Cardiac ventricle fibroblast (primary cell): Measurements from ENCODE around the gene NHLRC4. TPM values are rescaled to one million over a fixed set of nuclear protein-coding genes. Genes with fewer than 3 reads are reported as not detected.

Source experiments
- total RNA-seq: library from RNA; depleted of rRNA; stranded (reverse); fragments of >200 nt; gene quantifications from 2 replicates; pipeline ENCODE4 v1.2.3, GENCODE V29; 2015

The NHLRC4 gene, protein sequence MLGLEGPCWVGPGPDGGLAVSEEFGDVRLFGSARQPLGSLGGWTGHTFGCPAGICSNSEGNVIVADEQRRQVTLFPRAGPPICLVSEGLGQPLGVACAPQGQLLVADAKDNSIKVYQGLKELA
- total RNA-seq: 3.5 and 4.4 TPM in 2 replicates

DNA sequence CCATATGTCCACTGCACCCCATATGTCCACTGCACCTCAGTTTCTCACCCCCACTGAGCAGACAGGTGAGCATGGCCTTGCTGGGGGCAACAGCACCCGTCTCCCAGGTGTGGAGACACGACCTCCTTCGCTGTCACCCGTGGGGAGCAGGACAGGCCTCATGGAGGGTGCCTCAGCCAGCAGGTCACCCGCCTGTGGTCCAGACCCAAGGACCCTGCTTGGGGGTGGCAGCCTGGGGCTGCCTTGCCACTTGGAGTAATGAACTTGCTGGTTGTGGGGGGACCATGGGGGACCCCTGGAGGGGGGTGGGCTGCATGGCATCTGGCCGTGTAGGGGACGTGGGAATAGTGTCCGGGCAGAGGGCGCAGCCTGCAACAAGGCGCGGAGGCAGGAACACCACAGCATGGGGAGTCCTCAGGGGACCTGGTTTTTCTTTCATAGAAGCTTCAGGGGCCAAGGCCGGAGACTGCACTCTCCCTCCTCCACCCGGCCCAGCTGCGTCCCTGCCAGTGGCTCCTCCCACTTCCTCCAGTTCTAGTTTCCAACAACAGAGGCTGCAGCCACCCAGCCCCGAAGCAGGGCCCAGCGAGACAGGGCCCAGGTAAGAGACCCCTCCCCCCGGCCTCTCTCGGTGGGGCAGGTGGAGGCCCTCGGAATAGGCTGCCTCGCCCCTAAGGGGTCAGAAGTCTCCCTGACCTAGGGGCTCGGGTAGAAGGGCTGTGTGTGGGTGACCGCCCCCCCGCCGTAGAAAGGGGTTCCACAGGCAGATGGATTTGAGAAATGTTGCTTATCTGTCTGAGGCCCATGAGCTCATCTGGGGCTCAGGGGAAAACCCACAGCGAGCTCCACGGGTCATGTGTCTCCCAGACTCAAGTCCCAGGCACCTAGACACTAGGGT, at the start of gene NHLRC4:
NHLRC4 (plus strand) TSS at position 531 of the 898 bp plus-strand sequence. CDS start 1,043 bp downstream, outside the sequence.

DNA sequence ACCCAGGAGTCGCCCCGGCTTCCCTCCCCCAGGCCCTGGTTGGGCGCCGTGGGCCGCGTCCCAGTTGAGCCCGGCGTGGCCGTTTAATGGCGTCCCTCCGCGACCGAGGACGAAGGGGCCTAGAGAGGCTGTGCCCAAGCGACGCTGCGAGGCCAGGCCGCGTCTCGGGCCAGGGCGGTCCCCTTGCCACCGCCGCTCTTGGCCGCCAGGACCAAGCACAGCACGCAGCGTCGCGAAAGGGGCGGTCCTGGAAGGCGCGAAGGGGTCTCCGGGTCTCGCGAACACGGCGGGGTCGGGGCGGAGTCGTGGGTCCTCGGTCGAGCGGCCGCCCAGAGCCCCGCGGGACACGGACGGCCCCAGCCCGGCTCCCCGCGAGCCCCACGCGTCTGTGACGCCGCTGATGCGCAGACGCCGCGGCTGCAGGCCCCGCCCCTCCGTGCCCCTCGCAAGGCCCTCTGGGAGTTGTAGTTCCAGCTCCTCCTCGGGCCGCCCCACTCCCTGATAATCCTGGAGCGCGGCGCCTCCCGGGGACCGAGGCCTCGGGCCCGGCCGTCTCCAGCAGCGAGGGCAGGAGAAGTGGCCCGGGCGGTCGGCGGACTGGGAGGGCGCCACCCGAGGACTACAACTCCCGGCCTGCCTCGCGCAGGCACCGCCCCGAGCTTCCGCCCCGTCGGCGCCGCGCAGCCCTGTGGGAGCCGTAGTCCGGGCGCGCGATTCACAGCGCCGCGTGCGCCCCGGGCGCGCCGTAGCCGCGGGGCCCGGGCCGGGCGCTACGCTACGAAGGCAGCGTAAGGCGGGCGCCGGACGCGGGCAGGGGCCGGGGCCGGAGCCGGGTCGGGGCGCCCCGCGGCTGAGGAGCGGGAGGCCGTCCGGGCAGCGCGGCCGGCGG, 39.5 kb upstream of the NHLRC4 start, which contains the start of gene CAPN15:
CAPN15 (plus strand) TSS at position 698 of the 889 bp plus-strand sequence. CDS start 19,127 bp downstream, outside the sequence.

DNA sequence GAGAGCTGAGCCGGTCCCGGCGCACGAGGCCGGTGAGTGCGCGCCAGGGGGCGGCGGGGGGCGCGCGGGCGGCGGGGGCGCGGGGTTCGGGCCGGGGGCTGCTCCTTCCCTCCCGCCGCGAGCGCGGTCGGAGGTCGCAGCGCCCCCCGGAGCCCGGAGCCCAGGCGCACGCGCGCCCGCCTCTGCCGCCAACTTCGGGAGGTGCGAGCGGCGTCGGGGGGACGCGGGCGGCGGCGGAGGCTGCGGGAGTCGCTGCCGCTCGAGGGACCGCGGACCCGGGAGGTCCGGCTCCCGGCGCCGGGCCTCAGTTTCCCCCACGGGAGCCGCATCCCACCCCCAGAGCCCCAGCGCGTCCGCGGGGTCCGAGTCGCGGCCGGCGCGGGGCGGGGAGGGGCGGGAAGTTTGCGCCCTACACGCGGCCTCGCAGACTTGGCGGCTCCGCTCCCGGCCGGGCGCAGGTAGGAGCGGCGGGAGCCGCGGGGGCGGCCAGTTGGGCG, 6.6 kb upstream of the NHLRC4 start, which contains the start of gene PRR35:
PRR35 (plus strand) TSS at position 191 of the 497 bp plus-strand sequence. CDS start 2,901 bp downstream, outside the sequence.

DNA sequence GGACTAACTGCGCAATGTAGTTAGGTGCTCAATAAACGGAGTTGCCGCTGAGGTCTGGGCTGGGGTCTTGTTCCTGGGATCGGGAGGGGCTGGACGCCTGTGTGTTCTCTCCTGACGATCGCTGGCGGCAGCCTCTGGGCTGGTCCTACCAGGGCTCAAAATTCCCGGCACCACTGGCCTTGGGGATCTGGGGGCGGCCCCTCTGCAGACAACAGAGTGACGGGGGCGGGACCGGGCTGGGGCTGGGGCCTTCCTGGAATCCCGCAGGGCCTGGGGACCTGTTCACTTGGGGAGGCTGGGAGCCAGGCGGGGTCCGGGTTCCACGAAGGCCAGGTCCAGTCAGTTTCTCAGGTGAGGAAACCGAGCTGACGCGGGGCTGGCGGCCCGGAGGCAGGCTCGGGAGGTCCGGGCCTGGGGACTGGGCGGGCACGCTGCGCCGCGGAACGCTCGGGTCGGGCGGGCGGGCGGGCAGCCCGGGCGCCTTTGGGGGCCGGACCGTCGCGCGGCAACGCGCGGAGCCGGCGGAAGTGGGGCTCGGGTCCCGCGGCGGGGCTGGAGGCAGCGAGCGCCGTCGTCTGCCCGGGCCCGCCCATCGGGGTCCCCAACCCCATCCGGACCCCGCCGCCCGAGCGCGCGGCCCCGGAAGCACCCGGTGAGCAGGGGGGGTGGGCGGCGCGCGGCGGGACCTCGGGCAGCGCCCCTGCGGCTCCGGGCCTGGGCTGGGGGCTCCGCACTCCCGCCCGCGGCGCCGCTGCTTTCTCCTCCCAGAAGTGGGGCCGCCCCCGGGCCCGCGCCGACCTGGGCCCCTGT, 2.8 kb downstream of the NHLRC4 start, which contains the start of gene PIGQ:
PIGQ (plus strand) TSS at position 524 of the 810 bp plus-strand sequence. CDS start 4,107 bp downstream, outside the sequence.

DNA sequence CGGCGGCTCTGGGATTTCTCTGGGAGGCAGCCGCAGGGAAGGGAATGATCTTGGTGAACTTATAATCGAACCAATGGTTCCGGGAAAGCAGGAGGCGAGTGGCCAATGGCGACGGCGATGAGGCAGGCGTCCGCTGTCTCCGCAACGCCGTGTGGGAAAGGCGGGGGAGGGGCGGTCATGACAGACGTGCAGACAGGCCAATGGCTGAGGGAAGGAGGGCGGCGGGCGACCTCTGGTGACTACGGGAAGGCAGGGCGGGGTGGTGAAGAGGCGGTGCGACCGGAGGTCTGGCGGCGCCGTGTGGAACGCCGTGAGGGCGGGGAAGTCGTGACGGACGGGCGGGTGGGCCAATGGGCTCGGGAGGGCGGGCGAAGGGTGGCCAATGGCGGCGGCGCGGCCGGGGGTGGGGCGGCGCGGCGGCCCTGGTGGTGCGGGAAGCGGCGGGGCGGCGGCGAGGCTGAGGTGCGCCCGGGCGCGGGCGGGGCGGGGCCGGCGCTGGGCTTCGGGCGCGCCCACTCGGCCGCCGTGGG, 22.9 kb downstream of the NHLRC4 start, which contains the start of gene RAB40C:
RAB40C (plus strand) TSS at position 409 of the 530 bp plus-strand sequence. CDS start 226 bp downstream, outside the sequence.

Other genes starting within 250 kb of the NHLRC4 start
- 19.0 and 20.7 TPM in 2 replicates for gene AXIN1, start 214.3 kb upstream of the NHLRC4 start, total RNA-seq
- gene MRPL28, start 196.5 kb upstream of the NHLRC4 start, total RNA-seq: 55.9 and 64.4 TPM in 2 replicates
- gene PGAP6, start 185.0 kb upstream of the NHLRC4 start, total RNA-seq: 28.3 and 44.1 TPM in 2 replicates
- 88.8 and 105 TPM in 2 replicates for gene NME4, start 169.8 kb upstream of the NHLRC4 start, total RNA-seq
- gene DECR2, start 165.1 kb upstream of the NHLRC4 start, total RNA-seq: 15.5 and 19.2 TPM in 2 replicates
- gene RAB11FIP3, start 141.4 kb upstream of the NHLRC4 start, total RNA-seq: 29.1 and 32.8 TPM in 2 replicates
- 29.2 and 37.8 TPM in 2 replicates for gene CAPN15, start 39.3 kb upstream of the NHLRC4 start, total RNA-seq
- gene PRR35, start 6.6 kb upstream of the NHLRC4 start, total RNA-seq: not detected in 2 replicates
- 20.2 and 25.1 TPM in 2 replicates for gene PIGQ, start 3.0 kb downstream of the NHLRC4 start, total RNA-seq
- gene RAB40C, start 23.1 kb downstream of the NHLRC4 start, total RNA-seq: 10.9 and 19.7 TPM in 2 replicates
- gene WFIKKN1, start 64.0 kb downstream of the NHLRC4 start, total RNA-seq: 0.06 TPM in 1 of 2 replicates, not detected in the other
- 187 and 190 TPM in 2 replicates for gene METTL26, start 69.3 kb downstream of the NHLRC4 start, total RNA-seq
- 21.0 and 34.2 TPM in 2 replicates for gene MCRIP2, start 74.8 kb downstream of the NHLRC4 start, total RNA-seq
- gene WDR90, start 82.4 kb downstream of the NHLRC4 start, total RNA-seq: 5.7 and 9.1 TPM in 2 replicates
- gene RHOT2, start 101.1 kb downstream of the NHLRC4 start, total RNA-seq: 18.7 and 19.5 TPM in 2 replicates
- 0.50 and 1.5 TPM in 2 replicates for gene RHBDL1, start 108.7 kb downstream of the NHLRC4 start, total RNA-seq
- 97.2 and 118 TPM in 2 replicates for gene STUB1, start 113.4 kb downstream of the NHLRC4 start, total RNA-seq
- gene JMJD8, start 117.3 kb downstream of the NHLRC4 start, total RNA-seq: 47.8 and 63.7 TPM in 2 replicates
- gene WDR24, start 123.4 kb downstream of the NHLRC4 start, total RNA-seq: 14.2 and 14.9 TPM in 2 replicates
- not detected in 2 replicates for gene FBXL16, start 138.8 kb downstream of the NHLRC4 start, total RNA-seq
- gene METRN, start 148.1 kb downstream of the NHLRC4 start, total RNA-seq: 115 and 126 TPM in 2 replicates
- gene ANTKMT, start 154.1 kb downstream of the NHLRC4 start, total RNA-seq: 30.0 and 34.0 TPM in 2 replicates
- gene CCDC78, start 159.4 kb downstream of the NHLRC4 start, total RNA-seq: 0.10 and 1.3 TPM in 2 replicates
- 5.9 and 16.4 TPM in 2 replicates for gene HAGHL, start 160.1 kb downstream of the NHLRC4 start, total RNA-seq
- gene CIAO3, start 174.0 kb downstream of the NHLRC4 start, total RNA-seq: 8.9 and 16.7 TPM in 2 replicates
- not detected in 2 replicates for gene MSLN, start 193.7 kb downstream of the NHLRC4 start, total RNA-seq
- gene RPUSD1, start 221.4 kb downstream of the NHLRC4 start, total RNA-seq: 20.3 and 26.0 TPM in 2 replicates
- gene CHTF18, start 221.6 kb downstream of the NHLRC4 start, total RNA-seq: 2.0 and 4.9 TPM in 2 replicates
- not detected in 2 replicates for gene GNG13, start 233.7 kb downstream of the NHLRC4 start, total RNA-seq